ENCODE results near the gene SLC38A3. TPM values are rescaled to one million over a fixed set of nuclear protein-coding genes. Genes with fewer than 3 reads are reported as not detected.

The SLC38A3 gene
- total RNA-seq, 4 donors from 2014 or later, result 0.56 to 1.5 (median 0.84) TPM; not detected in 1

GRCh38 chr3:50269977-50270413, 64.9 kb downstream of the SLC38A3 start:
- no peak for DNase-seq (ENCODE audit: low spot score)
- no peak for TF ChIP-seq CTCF (IDR thresholded peaks at IDR 0.05)

GRCh38 chr3:50270422-50271224, 65.6 kb downstream of the SLC38A3 start:
- TF ChIP-seq CTCF (IDR thresholded peaks at IDR 0.05), result no peak
- ATAC-seq (ENCODE audit: low FRiP score) (peak; percentile 20), DNase-seq (ENCODE audit: low spot score) (no peak)

More at GRCh38 chr3:50269977-50270413, 64.9 kb downstream of the SLC38A3 start:
- ATAC-seq (ENCODE audit: low FRiP score), result no peak

Small RNA genes lying within 50 kb of the gene (small RNA-seq; reads per million reads assigned to genes)
- gene MIR566, result not detected
- not detected for gene MIR5787

Other genes starting within 250 kb of the SLC38A3 start
- 100 to 1,000 TPM; 143 to 308 (median 190) TPM for gene RBM5, start 116.4 kb upstream of the SLC38A3 start, total RNA-seq
- gene SEMA3F, start 49.9 kb upstream of the SLC38A3 start, total RNA-seq, result 10 to 100 TPM; 18.3 to 46.2 (median 33.8) TPM
- gene GNAT1, start 13.7 kb upstream of the SLC38A3 start, total RNA-seq, result 1 to 10 TPM in 1 of 4 donors, not detected in 3; 1.3 TPM
- gene GNAI2, start 30.9 kb downstream of the SLC38A3 start, total RNA-seq, result 100 to 1,000 TPM; 157 to 305 (median 241) TPM
- 10 to 100 TPM; 14.2 to 94.1 (median 45.4) TPM for gene SEMA3B, start 63.9 kb downstream of the SLC38A3 start, total RNA-seq
- gene LSMEM2, start 73.8 kb downstream of the SLC38A3 start, total RNA-seq, result not detected
- 100 to 1,000 TPM in 1 of 4 donors, 10 to 100 TPM in 3; 40.0 to 178 (median 72.2) TPM for gene IFRD2, start 87.2 kb downstream of the SLC38A3 start, total RNA-seq
- 1 to 10 TPM; 1.9 to 6.2 (median 4.0) TPM for gene HYAL3, start 94.1 kb downstream of the SLC38A3 start, total RNA-seq
- gene NAA80, start 94.1 kb downstream of the SLC38A3 start, total RNA-seq, result 1 to 10 TPM; 3.4 to 8.4 (median 5.3) TPM
- gene HYAL1, start 98.3 kb downstream of the SLC38A3 start, total RNA-seq, result 10 to 100 TPM in 3 of 4 donors, 1 to 10 TPM in 1; 6.8 to 32.3 (median 14.6) TPM
- gene HYAL2, start 117.5 kb downstream of the SLC38A3 start, total RNA-seq, result 100 to 1,000 TPM; 106 to 348 (median 175) TPM
- gene TUSC2, start 123.0 kb downstream of the SLC38A3 start, total RNA-seq, result 10 to 100 TPM; 13.7 to 28.8 (median 22.8) TPM
- gene RASSF1, start 135.6 kb downstream of the SLC38A3 start, total RNA-seq, result 10 to 100 TPM; 42.1 to 82.0 (median 53.3) TPM
- gene ZMYND10, start 140.5 kb downstream of the SLC38A3 start, total RNA-seq, result 1 to 10 TPM in 1 of 4 donors, under 1 TPM in 3; 0.28 to 2.1 (median 0.64) TPM
- gene NPRL2, start 145.5 kb downstream of the SLC38A3 start, total RNA-seq, result 10 to 100 TPM in 3 of 4 donors, 1 to 10 TPM in 1; 9.5 to 22.7 (median 13.9) TPM
- 10 to 100 TPM; 26.4 to 33.7 (median 30.2) TPM for gene CYB561D2, start 145.6 kb downstream of the SLC38A3 start, total RNA-seq
- 10 to 100 TPM; 41.5 to 70.6 (median 52.1) TPM for gene TMEM115, start 154.2 kb downstream of the SLC38A3 start, total RNA-seq